Measurements from ENCODE around the gene NKX6-1.

- TF ChIP-seq CTCF (IDR thresholded peaks at IDR 0.05), result no peak
- TF ChIP-seq POLR2A (IDR thresholded peaks at IDR 0.05), result no peak
These were observed 1.4 kb downstream of the NKX6-1 start for GRCh38 chr4:84497504-84498202.

Measured in esophagus squamous epithelium (tissue), 4 donors.